SK-N-SH treated with all-trans-retinoic acid at 6 μM for 48 hours (cell line): ENCODE data around the gene DTNBP1.

Source experiments
- ATAC-seq: fragments of 200-7000 bp; cut with Tn5 transposase; 3 replicates; pipeline ENCODE4 v1.9.1; 2020; ENCODE audit warnings: mild to moderate bottlenecking, moderate library complexity
- ARNTL ChIP-seq: fragments of 450-650 bp; formaldehyde crosslinking; IDR thresholded peaks from 2 replicates; pipeline ENCODE4 v1.5.0; 2020; ENCODE audit warnings: low read depth, mild to moderate bottlenecking, moderate library complexity, borderline replicate concordance
- CREB5 ChIP-seq: fragments of 250-450 bp; sonication (Bioruptor Pico); IDR thresholded peaks from 2 replicates; pipeline ENCODE4 v1.5.1; 2020; ENCODE audit warnings: low read depth, mild to moderate bottlenecking, moderate library complexity
- CSDC2 ChIP-seq: fragments of 250-450 bp; sonication (Bioruptor Pico); IDR thresholded peaks from 2 replicates; pipeline ENCODE4 v1.5.0; 2020; ENCODE audit warnings: mild to moderate bottlenecking, moderate library complexity
- CSRNP3 ChIP-seq: fragments of 250-450 bp; sonication (Bioruptor Pico); IDR thresholded peaks from 2 replicates; pipeline ENCODE4 v1.5.1; 2021; ENCODE audit warnings: mild to moderate bottlenecking, moderate library complexity
- ESRRG ChIP-seq: fragments of 250-450 bp; sonication (Bioruptor Pico); IDR thresholded peaks from 2 replicates; pipeline ENCODE4 v1.6.1; 2021; ENCODE audit warnings: mild to moderate bottlenecking
- GLIS3 ChIP-seq: fragments of 250-450 bp; sonication (Bioruptor Pico); IDR thresholded peaks from 2 replicates; pipeline ENCODE4 v1.5.0; 2020; ENCODE audit warnings: mild to moderate bottlenecking, moderate library complexity
- ISL1 ChIP-seq: fragments of 250-450 bp; sonication (Bioruptor Pico); IDR thresholded peaks from 2 replicates; pipeline ENCODE4 v2.1.2; 2022; ENCODE audit warnings: mild to moderate bottlenecking, moderate library complexity
- OSR1 ChIP-seq: fragments of 250-450 bp; sonication (Bioruptor Pico); IDR thresholded peaks from 2 replicates; pipeline ENCODE4 v1.8.0; 2022; ENCODE audit warnings: moderate library complexity, mild to moderate bottlenecking, inconsistent platforms
- PATZ1 ChIP-seq: fragments of 250-450 bp; sonication (Bioruptor Pico); IDR thresholded peaks from 2 replicates; pipeline ENCODE4 v1.8.0; 2020; ENCODE audit warnings: mild to moderate bottlenecking, moderate library complexity, borderline replicate concordance
- PPARA ChIP-seq: fragments of 250-450 bp; sonication (Bioruptor Pico); IDR thresholded peaks from 2 replicates; pipeline ENCODE4 v1.5.0; 2020; ENCODE audit warnings: mild to moderate bottlenecking, borderline replicate concordance
- RARB ChIP-seq: fragments of 250-450 bp; sonication (Bioruptor Pico); IDR thresholded peaks from 2 replicates; pipeline ENCODE4 v1.8.0; 2021; ENCODE audit warnings: mild to moderate bottlenecking, moderate library complexity
- SNAI2 ChIP-seq: fragments of 250-450 bp; sonication (Bioruptor Pico); IDR thresholded peaks from 2 replicates; pipeline ENCODE4 v1.5.0; 2020; ENCODE audit warnings: mild to moderate bottlenecking, moderate library complexity
- TCF4 ChIP-seq: fragments of 250-450 bp; sonication (Bioruptor Pico); IDR thresholded peaks from 2 replicates; pipeline ENCODE4 v1.8.0; 2021; ENCODE audit warnings: mild to moderate bottlenecking, moderate library complexity, borderline replicate concordance
- TOX ChIP-seq: fragments of 250-450 bp; sonication (Bioruptor Pico); IDR thresholded peaks from 2 replicates; pipeline ENCODE4 v1.8.0; 2021; ENCODE audit warnings: mild to moderate bottlenecking, moderate library complexity, borderline replicate concordance
- TSHZ2 ChIP-seq: fragments of 250-450 bp; sonication (Bioruptor Pico); IDR thresholded peaks from 2 replicates; pipeline ENCODE4 v1.5.0; 2020; ENCODE audit warnings: mild to moderate bottlenecking, moderate library complexity
- ZC3H10 ChIP-seq: fragments of 250-450 bp; sonication (Bioruptor Pico); IDR thresholded peaks from 2 replicates; pipeline ENCODE4 v1.5.1; 2021; ENCODE audit warnings: mild to moderate bottlenecking, moderate library complexity
- ZFP30 ChIP-seq: fragments of 450-650 bp; formaldehyde crosslinking; IDR thresholded peaks from 2 replicates; pipeline ENCODE4 v1.5.0; 2022; ENCODE audit warnings: mild to moderate bottlenecking, moderate library complexity
- ZNF565 ChIP-seq: fragments of 450-650 bp; formaldehyde crosslinking; conservative IDR thresholded peaks from 2 replicates; pipeline ENCODE4 v1.5.0; 2020; ENCODE audit warnings: low read depth, mild to moderate bottlenecking, moderate library complexity

DTNBP1 gene

GRCh38 chr6:15535495-15536197 lies 127.2 kb downstream of the DTNBP1 start:
- no peak for ATAC-seq
- TF ChIP-seq CSDC2 (CRISPR knock-in tag): no peak
- no peak for TF ChIP-seq PATZ1 (CRISPR knock-in tag)
- no peak for TF ChIP-seq ZC3H10 (CRISPR knock-in tag)
- TF ChIP-seq ARNTL (CRISPR knock-in tag): no peak
- TF ChIP-seq ESRRG: no peak
- no peak for TF ChIP-seq OSR1 (CRISPR knock-in tag)
- TF ChIP-seq ISL1 (CRISPR knock-in tag): no peak
- no peak for TF ChIP-seq TSHZ2 (CRISPR knock-in tag)
- no peak for TF ChIP-seq RARB

- no peak for TF ChIP-seq TOX (CRISPR knock-in tag)
- TF ChIP-seq, all 23 proteins: peak for 0
- no peak for ATAC-seq
These were observed 127.9 kb downstream of the DTNBP1 start for GRCh38 chr6:15534974-15535373.

GRCh38 chr6:15533379-15534026 lies 129.3 kb downstream of the DTNBP1 start:
- no peak for ATAC-seq
- no peak for TF ChIP-seq TCF4 (CRISPR knock-in tag)
- TF ChIP-seq, all 23 proteins: peak for 0

GRCh38 chr6:15531973-15532372 lies 130.9 kb downstream of the DTNBP1 start:
- ATAC-seq: no peak
- TF ChIP-seq TCF4 (CRISPR knock-in tag) (no peak), CSRNP3 (CRISPR knock-in tag) (no peak), PATZ1 (CRISPR knock-in tag) (no peak), TOX (CRISPR knock-in tag) (no peak), RARB (no peak), ZNF565 (no peak), ZFP30 (CRISPR knock-in tag) (no peak)

- ATAC-seq: no peak
- no peak for TF ChIP-seq TSHZ2 (CRISPR knock-in tag)
- no peak for TF ChIP-seq GLIS3 (CRISPR knock-in tag)
- no peak for TF ChIP-seq PPARA
- TF ChIP-seq SNAI2 (CRISPR knock-in tag): no peak
- no peak for TF ChIP-seq PATZ1 (CRISPR knock-in tag)
- no peak for TF ChIP-seq CREB5 (CRISPR knock-in tag)
These were observed 132.4 kb downstream of the DTNBP1 start for GRCh38 chr6:15530411-15530810.
